Measurements from ENCODE around the gene MTFP1. TPM values are rescaled to one million over a fixed set of nuclear protein-coding genes. Genes with fewer than 3 reads are reported as not detected.

MTFP1 gene
- total RNA-seq, 2 donors from 2014 or later = 21.4 to 33.8 TPM

- DNase-seq = no peak
- intact Hi-C loops (cut with DNase I) = no loop called here
These were observed 3.7 kb upstream of the MTFP1 start for GRCh38 chr22:30421695-30422480.

DNA sequence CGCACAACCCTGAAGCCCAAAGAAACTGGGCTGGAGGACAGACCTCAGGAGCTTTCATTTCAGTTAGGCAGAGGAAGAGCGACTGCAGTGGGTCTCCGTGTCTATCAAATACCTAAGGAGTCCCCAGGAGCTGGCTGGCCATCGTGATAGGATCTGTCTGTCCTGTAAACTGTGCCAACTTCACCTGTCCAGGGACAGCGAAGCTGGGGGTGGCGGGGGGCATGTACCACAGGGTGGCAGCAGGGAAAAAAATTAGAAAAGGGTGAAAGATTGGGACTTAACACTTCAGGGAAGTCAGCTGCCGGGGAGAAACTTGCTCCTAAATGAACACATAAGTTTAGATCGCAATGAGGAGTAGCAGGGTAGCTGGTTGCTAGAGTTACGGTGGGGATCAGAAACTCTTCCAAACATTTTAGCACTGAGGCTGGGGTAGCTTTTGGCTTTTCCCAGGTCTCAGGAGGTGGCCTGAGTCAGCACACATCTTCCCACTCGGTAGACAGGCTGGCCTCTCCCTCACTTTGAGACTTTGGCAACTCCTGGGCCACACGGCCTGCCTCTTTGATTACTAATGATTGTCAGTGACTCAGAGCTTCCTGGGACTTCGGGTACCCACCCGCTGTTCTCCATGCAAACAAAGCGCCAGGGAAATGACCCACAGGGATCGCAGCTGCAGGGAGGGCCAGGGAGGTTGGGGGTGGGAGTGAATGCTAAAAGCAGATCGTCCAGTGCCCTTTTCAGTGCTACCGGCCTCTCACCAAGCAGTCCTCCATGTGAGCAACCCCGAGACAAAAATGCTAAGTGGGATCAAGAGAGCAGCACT is 2.9 kb upstream of the MTFP1 start:
- intact Hi-C loops (cut with DNase I) = no loop called here
- DNase-seq (peak; percentile 81), ATAC-seq (peak; percentile 5 to 51)

More at GRCh38 chr22:30421695-30422480, 3.7 kb upstream of the MTFP1 start:
- no peak for ATAC-seq

GRCh38 chr22:30423301-30423958 is 2.1 kb upstream of the MTFP1 start:
- no peak for DNase-seq
- peak; percentile 63 to 71 for ATAC-seq
- intact Hi-C loops (cut with DNase I) = no loop called here

DNA sequence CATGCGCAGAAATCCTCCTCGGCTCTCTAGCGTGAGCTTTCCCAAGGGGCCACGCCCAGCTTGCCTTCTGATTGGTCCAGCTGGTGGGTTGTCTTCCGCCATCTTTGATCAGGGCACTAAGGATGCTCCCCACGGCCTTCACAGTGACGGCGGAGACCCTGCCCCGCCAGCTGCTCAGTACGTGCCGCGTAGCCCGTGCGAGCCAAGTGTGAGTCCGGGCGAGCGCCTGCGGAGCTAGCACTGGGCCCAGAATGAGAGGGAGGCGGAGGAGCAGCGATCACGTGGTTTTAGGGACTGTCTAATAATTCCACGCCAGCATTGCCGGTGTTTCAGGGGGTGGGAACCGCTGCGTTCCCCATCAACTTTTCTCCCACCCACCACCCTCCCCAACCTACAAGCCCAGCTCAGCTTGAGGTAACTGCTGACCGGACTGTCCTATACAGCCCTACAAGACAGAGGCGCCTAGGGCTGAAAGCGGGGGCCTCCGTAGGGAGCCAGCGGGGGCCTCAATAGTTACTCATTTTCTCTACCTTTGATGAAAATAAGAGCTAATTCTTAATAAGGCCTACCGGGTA is 1.5 kb upstream of the MTFP1 start:
- ATAC-seq (peak; percentile 90 to 94), DNase-seq (peak; percentile 100)
- intact Hi-C loops (cut with DNase I) = no loop called here

GRCh38 chr22:30424534-30425326 is 838 bp upstream of the MTFP1 start:
- DNase-seq (no peak), ATAC-seq (no peak)
- intact Hi-C loops (cut with DNase I) = loop anchor here in 1 of 2 donors (5.0 kb wide), 1 partner anchor 32 kb away; no protein-coding TSS in a partner anchor

DNA sequence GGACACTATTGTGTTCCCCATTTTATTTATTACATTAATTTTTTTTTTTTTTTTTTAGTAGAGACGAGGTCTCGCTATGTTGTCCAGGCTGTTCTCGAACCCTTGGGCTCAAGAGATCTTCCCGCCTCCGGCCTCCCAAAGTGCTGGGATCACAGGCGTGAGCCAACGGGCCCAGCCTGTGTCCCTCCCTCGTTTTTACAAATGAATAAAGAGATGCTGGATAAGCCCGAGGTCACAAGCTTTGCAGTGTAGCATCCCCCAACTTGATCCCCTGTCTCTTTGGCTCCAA is 297 bp upstream of the MTFP1 start:
- DNase-seq (no peak), ATAC-seq (no peak)
- intact Hi-C loops (cut with DNase I) = loop anchor here in 1 of 2 donors (5.0 kb wide), 1 partner anchor 33 kb away; no protein-coding TSS in a partner anchor

DNA sequence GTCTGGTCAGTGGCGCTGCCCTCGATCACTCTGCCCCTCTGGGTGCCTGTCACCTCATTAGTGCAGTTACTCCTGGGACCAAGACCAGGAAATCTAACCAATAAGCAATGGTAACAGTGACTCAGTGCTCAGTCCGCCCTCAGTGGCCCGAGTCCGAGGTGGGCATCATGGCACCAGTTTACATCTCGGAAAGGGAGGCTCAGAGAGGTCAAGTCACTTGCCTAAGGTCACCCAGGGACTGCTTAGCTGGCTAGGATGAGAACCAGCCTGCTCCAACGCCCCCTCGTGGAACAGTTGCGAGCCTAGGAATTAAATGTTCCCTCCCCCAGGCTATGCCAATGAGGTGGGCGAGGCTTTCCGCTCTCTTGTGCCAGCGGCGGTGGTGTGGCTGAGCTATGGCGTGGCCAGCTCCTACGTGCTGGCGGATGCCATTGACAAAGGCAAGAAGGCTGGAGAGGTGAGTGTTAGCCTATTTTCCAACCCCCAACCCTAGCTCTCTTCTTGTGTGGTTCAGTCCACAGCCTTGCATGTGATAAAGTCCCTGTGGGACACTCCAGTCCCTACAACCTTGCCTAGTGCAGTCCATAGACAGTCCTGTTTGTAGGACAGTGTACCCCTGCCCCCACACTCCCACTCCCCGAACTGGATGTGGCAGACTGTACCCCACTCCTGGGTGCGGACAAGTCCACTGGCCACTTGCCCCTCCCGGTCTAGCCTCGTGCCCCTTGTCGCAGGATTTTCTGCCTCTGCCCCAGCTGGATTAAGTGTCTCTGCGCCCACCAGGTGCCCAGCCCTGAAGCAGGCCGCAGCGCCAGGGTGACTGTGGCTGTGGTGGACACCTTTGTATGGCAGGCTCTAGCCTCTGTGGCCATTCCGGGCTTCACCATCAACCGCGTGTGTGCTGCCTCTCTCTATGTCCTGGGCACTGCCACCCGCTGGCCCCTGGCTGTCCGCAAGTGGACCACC is 1.1 kb downstream of the MTFP1 start:
- DNase-seq (peak; percentile 90), ATAC-seq (peak; percentile 23 to 25)
- intact Hi-C loops (cut with DNase I) = loop anchor here in 1 of 2 donors (5.0 kb wide), 1 partner anchor 34 kb away; no protein-coding TSS in a partner anchor

GRCh38 chr22:30427871-30428270 is 2.3 kb downstream of the MTFP1 start:
- ATAC-seq = no peak

GRCh38 chr22:30429887-30430286 is 4.3 kb downstream of the MTFP1 start:
- intact Hi-C loops (cut with DNase I) = loop anchor here in 1 of 2 donors (5.0 kb wide), 1 partner anchor 38 kb away; no protein-coding TSS in a partner anchor
- no peak for ATAC-seq
- no peak for DNase-seq

More at GRCh38 chr22:30427871-30428270, 2.3 kb downstream of the MTFP1 start:
- intact Hi-C loops (cut with DNase I) = loop anchor here in 1 of 2 donors (5.0 kb wide), 1 partner anchor 36 kb away; no protein-coding TSS in a partner anchor
- DNase-seq = no peak

DNA sequence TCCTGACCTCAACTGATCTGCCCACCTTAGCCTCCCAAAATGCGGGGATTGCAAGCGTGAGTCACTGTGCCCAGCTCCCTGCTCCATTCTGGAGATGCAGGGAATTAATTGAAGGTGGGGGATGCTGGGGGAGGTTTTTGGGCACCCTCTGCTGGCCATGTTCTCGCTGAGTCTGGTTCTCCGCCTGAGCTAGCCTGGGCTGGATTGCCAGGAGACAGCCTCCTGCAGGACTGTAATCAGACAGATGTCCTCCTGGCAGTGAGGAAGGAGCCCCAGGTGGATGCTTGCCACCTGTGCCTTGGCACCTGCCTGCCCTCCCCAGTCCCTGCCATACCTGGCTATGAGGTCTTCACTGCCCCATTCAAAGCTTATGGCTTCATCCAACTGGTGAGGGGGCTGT is 5.4 kb downstream of the MTFP1 start:
- DNase-seq (no peak), ATAC-seq (no peak)

DNA sequence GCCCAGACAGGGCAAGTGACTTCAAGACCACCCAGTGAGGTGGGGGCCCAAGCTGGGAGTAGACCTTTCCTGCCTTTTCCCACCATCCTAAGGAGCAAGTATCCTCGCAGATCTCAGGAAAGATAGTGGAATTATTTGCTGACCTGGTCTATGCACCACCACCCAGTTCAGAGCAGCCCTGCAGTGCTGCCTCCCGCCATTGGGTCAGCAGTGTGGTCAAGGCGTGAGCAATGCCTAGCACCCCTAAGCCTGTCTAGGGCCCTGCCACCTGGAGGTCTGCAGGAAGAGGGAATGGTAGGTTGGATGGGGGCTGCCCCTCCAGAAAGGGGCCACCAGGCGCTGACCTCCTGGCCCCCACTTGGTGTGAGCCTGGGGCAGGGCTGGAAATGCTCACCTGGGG is 6.5 kb downstream of the MTFP1 start:
- no peak for DNase-seq
- no peak for ATAC-seq
- intact Hi-C loops (cut with DNase I) = no loop called here

More for the DNA sequence above, 5.4 kb downstream of the MTFP1 start:
- intact Hi-C loops (cut with DNase I) = no loop called here

- DNase-seq = no peak
- ATAC-seq = no peak
- intact Hi-C loops (cut with DNase I) = no loop called here
These were observed 7.0 kb downstream of the MTFP1 start for GRCh38 chr22:30432520-30432919.

DNA sequence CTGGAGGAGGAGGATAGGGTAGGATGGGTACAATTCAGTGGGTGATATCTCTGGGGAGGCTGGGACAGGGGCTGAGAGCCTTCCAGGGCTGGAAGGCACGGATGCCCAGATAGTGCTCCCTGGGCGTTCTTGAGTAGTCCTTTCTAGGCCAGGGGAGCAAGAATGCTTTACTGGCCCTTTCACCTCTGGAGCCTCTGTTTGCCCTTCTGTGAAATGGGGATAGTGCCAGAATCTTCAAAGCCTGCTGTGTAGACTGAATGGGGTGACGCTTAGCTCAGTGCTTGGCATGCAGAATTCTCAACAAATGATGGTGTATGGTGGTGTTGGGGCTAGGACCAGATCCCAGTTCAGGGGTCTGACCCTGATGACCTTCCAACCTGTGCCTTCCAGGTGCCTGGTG is 7.7 kb downstream of the MTFP1 start:
- no peak for DNase-seq
- intact Hi-C loops (cut with DNase I) = no loop called here
- ATAC-seq = no peak

DNA sequence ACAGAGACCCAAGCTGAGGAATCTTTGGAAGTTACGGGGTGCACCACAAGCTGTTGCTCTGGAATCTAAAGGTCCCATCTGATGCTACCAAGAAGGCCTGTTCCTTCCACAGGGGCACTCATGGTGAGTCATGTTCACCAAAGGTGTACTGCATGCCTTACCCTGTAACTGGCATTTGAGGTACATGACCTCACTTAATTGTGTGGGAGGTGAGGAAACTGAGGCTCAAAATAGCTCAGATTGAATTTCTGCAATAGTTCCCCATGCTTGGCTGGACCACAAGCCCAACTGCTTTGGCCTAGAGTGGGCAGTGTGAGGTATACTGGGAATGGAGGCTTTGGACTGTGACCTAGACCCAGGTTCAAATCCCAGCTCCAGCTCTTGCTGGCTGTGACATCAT is 8.2 kb downstream of the MTFP1 start:
- DNase-seq (no peak), ATAC-seq (no peak)
- intact Hi-C loops (cut with DNase I) = no loop called here

DNA sequence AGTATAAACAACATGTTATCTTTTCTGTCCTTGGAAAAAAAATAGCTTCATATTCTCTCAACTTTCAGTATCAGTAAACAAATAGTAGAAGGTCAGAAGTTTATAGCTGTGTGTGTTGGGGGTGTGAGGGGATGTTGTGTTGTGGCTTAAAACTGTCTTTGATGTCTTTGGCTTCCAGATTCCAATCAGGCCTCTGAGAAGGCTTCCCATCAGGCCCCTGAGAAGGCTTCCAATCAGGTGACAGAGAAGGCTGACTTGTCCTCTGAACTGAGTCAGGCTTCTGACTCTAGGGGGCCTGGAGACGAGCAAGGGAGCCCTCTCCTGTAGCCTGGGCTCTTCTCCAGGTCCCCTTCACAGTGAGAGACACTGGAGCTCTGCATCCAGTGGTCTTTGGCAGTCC is 9.3 kb downstream of the MTFP1 start:
- no peak for ATAC-seq
- DNase-seq = no peak
- intact Hi-C loops (cut with DNase I) = no loop called here

GRCh38 chr22:30435674-30436126 is 10.1 kb downstream of the MTFP1 start:
- ATAC-seq = peak; percentile 27 to 78
- DNase-seq = peak; percentile 40
- intact Hi-C loops (cut with DNase I) = no loop called here

DNA sequence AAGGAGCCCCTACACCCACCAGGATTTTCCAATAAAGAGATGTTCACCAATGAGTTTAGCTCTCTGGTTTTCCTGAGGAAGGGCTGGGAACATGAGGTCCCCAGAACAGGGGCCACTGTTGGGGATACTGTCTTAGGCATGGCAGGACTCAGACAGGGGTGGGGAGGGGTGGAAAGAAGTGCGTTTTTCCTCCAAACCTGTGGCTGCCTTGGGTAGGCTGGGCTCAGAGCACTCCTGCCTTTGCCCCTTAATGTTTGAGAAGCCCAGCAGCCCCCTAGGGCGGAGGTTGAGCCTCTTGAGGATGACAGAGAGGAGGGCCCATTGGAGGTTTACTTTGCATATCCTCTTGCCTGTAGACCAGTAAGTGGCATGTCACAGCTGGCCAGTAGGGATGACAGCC is 10.6 kb downstream of the MTFP1 start:
- intact Hi-C loops (cut with DNase I) = no loop called here
- DNase-seq (no peak), ATAC-seq (no peak)
